Astrocyte (in vitro differentiated cells and primary cell): Measurements from ENCODE around the gene ZFAND6. TPM values are rescaled to one million over a fixed set of nuclear protein-coding genes. Genes with fewer than 3 reads are reported as not detected.

Experiments used
- total RNA-seq: library from RNA; stranded (reverse); gene quantifications from 2 replicates; pipeline ENCODE4 v1.2.1, GENCODE V29; 2021

The ZFAND6 gene
- total RNA-seq, 1 donor from 2014 or later: 70.0 TPM

Other genes with a start within 250 kb of the ZFAND6 start
- 20.0 TPM in 2 replicates for gene MTHFS, start 162.7 kb upstream of the ZFAND6 start, total RNA-seq
- gene BCL2A1, start 88.5 kb upstream of the ZFAND6 start, total RNA-seq: not detected in 2 replicates
- gene FAH, start 93.3 kb downstream of the ZFAND6 start, total RNA-seq: 21.9 and 24.9 TPM in 2 replicates
- not detected in 2 replicates for gene CTXND1, start 192.5 kb downstream of the ZFAND6 start, total RNA-seq